Hepatic stellate cell (primary cell): ENCODE measurements around the gene CFAP410.
"Not testable (repeated sequence)": the region's sequence is repeated elsewhere in the genome, so short reads cannot be mapped to it uniquely, and the experiment has no call there.

Experiments used
- DNase-seq: peaks from one replicate; pipeline ENCODE4 v3.0.0; 2011; ENCODE audit warnings: low spot score

CFAP410 gene

DNA sequence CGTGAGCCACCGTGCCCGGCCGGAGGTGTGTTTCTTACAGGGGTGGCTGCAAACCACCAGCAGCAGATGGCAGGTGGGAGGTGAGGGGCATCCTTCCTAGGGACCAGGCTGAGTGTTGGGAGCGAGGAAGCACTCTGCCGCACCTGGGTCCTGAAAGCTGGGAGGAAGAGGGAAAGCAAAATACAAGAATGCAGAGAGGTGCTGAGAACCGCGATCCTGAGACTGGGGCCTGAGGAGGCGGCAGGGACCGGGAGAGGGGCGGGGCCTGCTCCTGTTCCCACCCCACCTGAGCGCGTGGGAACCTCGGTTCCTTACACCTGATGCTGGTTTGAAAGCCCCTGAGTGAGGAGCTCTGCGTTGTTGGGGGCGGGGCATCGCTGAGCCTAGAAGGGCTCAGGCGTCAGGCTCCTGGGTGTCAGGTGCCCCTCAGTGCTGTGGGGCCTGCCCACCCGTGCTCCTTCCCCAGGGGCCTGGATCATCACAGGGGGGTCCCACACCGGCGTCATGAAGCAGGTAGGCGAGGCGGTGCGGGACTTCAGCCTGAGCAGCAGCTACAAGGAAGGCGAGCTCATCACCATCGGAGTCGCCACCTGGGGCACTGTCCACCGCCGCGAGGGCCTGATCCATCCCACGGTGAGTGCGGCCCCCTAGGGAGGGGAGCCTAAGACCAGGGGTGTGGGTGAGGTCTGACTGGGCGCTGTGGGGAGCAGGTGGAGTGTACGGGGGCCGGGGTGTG is 29.7 kb upstream of the CFAP410 start:
- no peak for DNase-seq

DNA sequence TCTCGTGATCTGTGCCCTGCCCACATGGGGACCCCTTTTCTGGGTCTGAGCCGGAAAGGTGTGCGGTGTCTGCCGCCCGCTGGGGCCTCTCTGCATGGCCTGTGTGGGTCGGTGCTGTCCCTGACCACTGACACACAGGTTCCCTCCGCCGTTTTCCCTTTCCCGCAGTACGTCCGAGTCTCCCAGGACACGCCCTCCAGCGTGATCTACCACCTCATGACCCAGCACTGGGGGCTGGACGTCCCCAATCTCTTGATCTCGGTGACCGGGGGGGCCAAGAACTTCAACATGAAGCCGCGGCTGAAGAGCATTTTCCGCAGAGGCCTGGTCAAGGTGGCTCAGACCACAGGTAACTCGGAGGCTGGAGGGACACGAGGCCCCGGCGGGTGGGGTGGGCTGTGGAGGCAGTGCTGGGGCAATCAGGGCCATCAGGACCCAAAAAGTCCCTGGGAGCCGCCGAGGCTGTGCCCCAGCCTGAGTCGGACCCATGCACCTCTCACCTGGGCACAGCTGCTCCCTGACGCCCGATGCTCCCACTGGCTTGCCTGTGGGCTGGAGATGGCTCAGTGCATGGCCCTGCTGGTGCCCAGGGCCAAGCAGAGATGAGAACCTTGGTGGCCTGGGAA is 27.5 kb upstream of the CFAP410 start:
- no peak for DNase-seq

DNA sequence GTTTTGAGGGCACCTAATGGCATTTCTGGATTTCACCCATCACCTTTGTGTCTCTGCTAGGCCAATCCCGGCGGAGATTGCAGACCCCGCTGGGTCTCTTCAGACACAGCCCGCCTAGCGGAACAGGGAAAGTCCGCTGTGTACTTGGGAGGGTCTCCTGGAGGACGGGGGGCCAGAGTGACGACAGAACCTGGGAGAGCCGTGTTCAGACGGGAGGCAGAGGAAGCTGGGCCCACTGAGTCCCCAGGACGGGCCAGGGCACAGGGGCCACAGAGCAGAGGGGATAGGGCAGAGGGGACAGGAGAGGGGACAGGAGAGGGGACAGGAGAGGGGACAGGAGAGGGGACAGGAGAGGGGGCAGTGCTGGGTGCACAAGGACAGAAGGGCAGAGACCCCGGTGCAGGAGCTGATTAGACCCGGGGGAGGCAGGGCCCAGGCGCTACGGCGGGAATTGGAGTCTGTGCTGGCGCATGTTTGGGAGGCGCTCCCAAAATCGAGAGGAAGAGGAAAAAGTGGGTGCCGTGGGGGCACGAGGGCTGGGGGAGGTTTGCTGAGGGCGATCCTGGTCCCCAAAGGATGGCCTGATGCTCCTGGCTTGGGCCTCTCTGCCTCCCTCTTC is 26.9 kb upstream of the CFAP410 start:
- no peak for DNase-seq

DNA sequence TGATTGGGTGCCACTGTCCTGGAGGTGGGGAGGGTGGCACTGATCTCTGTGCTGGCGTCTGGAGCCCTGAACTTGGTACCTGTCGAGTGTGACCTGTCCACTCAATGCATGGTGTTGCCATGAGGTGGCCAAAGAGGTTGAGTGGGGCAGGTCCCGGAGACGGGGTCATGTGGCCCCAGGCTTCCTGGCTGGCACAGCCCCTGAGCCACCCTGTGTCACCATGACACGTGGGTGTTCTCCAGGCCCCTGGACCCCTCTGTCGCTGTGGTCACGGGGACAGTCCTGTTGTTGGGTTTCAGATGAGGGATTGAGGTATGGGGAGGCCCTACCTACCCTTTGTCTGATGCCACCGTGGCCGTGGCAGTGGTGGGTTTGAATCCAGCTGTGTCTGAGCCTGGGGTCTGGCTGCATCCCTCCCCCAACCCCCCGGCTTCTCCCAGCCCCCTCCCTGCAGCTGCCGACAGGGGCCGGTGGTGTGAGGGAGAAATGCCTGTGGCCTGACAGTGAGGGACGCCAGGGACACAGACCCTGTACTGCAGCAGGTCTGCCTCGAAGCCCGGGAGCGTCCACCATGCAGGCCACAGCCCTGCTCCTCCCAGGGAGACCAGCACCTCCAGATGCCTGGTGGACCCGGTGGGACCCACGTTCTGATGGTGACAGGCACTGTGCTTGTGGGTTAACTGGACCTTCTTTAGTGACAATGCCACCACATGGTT is 26.2 kb upstream of the CFAP410 start:
- no peak for DNase-seq

DNA sequence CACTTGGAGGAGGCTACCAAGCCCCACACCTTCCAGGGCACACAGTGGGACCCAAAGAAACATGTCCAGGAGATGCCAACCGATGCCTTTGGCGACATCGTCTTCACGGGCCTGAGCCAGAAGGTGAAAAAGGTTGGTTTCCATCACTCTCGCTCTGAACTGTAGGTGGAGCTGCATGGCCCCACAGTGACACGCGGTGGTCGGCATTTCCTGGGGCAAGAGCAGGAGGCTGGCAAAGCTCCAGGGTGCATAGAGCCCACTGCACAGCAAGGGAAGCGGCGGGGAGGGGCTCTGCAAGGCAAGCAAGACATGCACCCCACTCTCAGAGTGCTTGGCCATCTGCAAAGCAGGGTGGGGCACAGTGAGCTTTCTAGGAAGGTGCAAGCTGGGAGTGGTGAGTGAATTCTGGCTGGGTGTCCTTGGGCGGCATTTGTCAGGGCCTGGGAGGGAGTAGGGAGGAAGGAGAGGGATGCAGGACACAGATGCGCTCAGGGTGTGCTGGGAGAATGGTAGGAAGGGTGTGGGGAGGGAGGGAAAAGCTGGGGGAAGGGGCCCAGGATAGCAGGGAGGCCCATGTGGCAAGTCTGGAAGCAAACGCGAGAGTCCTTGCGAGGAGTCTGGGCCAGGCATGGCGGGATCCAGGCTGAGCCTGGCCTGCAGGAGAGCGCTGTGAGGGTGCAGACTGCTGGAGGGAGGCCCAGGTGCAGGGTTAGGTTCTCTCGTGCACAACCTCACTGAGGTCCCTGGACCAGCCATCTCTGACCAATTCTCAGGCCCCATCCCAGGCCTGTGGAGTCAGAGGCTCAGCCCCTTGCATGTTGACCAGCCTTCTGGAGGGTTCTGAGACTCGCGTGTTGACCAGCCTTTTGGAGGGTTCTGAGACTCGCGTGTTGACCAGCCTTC is 25.2 kb upstream of the CFAP410 start:
- DNase-seq, result no peak

DNA sequence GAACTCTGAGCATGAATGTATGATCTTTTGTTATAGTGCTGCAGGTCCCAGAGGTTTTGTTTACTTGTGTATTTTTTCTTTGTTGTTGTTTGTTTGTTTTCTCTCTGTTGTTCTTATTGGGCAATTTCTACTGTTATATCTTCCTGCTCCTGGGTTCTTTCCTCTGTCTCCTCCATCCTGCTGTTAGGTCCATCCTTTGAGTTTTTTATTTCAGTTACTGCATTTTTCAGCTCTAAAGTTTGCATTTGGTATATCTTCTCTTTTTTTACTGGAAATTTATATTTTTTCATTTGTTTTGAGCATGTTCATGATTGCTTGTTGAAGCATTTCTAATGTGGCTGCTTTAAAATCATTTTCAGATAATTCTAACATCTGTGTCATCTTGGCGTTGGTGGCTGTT is 24.1 kb upstream of the CFAP410 start:
- no peak for DNase-seq

DNA sequence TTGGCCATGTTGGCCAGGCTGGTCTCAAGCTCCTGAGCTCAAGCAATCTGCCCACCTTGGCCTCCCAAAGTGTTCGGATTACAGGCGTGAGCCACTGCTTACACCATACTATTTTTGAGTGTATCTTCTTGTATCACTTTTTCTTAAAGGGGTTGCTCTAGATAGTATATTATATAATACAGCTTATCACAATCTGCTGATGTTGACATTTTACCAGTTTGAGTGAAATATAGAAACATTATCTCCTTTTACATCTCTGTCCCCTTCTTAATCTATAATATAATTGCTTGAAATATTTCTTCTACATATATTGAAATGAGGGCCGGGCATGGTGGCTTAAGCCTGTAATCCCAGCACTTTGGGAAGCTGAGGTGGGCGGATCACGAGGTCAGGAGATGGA is 22.7 kb upstream of the CFAP410 start:
- DNase-seq, result not testable (repeated sequence)

DNA sequence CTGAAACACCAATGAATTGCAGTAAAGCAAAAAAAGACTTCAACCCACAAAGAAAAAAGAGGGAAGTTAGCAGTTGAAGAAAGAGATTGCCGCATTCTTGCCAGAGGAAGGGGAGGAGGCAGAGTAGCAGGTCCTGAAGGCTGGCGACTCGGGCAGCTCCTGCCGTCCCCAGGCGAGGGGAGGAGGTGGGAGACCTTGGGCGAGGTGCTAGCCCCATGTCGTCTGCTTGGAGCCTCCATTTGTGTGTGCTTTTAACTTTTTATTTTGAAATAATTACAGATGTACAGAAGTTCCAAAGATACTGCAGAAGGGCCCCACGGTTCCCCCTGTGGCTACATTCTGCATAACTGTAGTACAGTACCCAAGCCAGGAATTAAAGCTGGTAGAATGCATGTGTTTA is 21.0 kb upstream of the CFAP410 start:
- no peak for DNase-seq

DNA sequence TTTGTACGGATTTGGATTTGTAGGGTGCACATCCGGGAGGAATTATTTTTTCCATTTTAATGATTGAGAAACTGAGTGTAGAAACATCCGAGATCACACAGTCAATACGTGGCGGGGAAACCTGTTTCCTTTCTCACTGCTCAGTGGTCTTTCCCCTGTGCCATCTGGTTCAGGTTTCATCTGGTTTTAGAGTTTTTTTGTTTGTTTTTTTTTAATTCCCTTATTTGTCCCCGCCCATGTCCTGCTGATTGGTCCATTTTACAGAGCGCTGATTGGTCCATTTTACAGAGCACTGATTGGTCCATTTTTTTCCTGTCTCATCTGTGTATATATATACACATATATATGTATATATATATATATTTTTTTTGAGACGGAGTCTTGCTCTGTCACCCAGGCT is 20.2 kb upstream of the CFAP410 start:
- no peak for DNase-seq

DNA sequence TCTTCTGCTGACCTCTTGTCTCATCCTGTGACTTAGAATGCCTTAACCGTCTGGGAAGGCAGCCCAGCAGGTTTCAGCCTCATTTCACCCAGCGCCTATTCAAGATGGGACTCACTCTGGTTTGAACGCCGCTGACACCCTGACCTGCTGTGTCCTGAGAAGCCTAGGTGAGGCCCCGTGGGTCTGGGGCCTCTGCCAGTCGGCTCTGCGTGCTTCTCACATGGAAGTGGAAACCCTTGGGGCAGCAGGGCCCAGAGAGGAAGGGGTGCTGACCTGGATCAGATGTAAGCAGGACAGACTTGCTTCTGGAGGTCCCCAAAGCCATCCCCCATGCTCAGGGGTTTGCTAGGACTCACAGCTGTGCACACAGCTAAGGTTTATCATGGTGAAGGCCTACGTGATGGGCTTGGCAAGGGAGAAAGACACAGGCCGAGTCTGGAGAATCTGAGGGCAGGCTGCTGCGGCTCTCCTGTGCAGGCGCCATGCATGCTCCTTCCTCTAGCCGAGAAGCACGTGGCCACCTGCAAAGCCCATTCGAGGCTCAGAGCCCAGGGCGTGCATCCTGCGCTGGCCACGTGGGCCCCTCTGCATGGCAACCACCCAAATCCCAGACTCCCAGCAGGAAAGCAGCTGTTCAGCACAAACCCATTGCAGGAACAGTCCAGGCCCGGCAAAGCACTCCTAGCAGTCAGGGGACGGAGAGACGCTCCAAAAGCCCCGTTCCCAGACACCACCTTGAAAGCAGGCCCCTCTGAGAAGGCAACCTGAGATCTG is 18.1 kb upstream of the CFAP410 start:
- no peak for DNase-seq

DNA sequence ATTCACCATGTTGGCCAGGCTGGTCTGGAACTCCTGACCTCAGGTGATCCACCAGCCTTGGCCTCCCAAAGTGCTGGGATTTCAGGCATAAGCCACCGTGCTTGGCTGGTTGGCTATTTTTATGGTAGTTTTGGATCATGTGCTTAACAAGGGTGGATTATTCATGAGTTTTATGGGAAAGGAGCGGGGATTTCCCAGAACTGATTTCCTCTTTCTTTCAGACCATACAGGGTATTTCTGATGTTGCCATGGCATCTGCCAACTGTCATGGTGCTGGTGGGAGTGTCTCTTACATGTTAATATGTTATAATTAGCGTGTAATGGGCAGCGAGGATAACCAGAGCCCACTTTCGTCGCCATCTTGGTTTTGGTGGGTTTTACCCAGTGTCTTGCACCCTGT is 17.4 kb upstream of the CFAP410 start:
- no peak for DNase-seq

DNA sequence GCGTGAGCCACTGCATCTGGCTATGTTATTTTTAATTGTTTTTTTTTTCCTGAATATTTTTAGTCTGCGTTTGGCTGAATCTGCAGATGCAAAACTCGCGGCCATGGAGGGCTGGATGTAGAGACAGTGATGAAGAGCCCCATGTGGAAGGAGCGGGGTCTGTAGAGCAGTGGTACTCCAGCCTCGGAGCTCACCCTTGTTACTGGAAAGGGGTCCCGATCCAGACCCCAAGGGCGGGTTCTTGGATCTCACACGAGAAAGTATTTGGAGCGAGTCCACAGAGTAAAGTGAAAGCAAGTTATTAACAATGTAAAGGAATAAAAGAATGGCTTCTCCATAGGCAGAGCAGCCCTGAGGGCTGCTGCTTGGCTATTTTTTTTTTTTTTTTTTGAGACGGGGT is 17.0 kb upstream of the CFAP410 start:
- no peak for DNase-seq

DNA sequence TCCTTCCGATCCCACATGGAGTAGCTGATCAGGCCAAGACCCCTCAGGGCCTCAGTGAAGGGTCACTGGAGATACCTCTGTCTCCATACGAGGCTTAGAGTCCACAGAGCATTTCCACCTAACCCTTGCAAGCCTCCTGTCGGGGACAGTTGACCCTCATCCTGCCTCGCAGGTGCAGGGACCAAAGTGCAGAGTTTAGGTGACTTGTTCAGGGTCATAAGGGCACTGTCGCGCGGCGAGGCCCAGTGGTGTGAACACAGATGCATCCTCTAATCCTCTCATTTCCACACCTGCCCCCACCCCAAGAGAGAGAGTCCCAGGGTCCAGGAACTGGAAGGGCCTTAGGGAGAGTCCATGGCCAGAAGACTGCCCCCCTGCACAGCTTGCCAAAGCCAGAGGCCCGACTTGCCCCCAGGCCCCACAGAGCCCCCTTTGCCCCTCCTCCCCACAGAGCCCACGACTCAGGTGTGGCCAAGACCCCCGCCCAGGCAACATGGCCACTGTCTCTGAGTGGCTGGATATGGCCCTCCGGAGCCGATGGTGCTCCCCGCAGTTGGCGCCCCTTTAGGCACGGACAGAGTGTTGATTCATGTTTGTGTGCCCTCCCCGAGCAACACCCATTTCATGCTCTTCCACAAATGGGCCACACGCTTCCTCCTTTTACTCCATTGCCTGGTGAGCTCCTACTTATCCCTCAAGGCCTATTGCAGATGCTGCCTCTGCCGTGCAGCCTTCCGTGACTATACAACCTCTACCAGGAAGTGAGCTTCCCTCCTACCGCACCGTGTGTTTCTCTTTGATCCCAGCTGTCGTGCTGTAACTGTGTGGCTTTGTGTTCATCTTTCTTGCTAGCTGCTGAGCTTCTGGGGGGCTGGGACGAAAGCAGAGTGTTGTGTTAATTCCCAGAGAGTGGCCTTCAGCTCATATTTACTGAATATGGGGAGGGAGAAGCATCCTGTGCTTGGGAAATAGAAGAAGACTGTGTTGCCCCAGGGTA is 15.9 kb upstream of the CFAP410 start:
- no peak for DNase-seq

DNA sequence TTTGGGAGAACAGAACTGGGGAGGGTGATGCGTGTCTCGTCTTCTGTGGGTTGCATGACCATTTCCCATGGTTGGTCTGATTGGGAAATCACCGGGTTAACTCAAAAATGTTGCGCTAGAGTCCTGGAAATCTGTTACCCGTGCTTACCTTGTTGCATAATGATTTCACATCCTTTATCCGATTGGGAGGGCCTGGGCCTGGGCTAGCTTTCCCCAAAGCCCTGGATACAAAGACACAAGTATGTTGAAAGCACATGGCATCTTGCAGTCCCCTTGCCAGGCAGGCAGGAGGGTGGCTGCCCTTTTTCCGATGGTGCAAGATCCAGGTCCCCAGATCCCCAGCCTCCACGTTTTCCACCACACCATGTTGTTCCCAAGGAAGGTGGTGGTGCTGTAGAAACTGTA is 14.8 kb upstream of the CFAP410 start:
- no peak for DNase-seq

DNA sequence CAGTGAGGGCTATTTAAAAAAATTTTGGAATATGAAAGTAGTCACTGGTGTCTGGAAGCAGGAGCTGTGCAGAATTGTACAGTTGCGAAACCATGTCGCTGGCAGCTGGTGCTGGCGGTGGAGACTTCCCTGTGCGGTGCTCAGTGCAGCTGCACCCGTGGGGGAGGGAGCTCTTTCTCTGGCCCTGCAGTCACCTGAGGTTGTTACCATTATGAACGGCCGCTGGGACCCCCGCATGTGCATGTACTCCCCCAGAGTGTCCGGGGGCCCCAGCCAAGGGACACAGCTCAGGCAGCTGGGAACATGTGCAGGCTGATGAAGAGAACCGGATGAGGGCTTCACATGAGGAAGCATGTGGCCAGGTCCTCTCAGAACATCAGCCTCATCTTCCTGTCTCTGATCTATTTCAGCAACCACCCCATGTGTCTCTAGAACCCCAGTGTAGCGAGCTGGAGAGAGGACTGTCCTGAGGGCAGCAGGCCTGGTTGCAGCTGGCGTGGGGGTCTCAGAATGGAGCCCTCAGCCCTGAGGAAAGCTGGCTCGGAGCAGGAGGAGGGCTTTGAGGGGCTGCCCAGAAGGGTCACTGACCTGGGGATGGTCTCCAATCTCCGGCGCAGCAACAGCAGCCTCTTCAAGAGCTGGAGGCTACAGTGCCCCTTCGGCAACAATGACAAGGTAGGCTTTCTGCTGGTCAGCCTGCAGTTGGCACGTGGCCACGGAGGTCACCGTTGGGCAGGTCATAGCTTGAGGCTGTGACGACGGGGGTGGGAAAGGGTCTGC is 14.2 kb upstream of the CFAP410 start, which contains the start of gene TRPM2:
TRPM2 (plus strand) TSS at position 431 of the 780 bp plus-strand sequence; CDS start at position 511, 80 bp downstream.
- DNase-seq, result no peak

DNA sequence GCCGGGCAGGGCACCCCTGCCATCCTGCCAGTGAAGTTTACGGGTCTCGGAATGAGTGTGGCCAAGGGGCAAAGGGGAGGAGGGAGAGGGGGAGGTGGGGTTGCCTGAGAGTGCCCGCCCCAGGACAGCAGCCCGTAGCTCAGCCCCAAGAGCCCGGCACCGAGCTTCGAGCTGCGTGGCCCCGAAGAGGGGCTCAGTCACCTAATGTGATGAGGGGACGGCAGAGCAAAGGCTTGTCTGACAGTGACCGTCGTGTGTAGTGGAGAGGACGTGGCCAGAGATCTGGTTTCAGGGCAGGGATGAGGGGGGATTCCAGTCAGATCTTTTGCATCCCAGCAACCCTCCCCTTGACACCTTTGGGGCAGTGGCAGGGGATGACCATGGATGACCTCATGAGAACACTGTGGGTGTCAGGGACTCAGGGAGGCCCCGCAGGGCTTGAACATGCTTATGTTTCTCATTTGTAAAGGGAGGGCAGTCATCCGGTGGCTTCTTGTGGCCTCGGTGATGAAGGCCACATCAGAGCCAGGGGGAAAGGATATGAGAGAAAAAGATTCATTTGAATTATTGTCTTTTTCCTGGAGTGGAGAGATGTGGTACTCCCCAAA is 13.2 kb upstream of the CFAP410 start:
- DNase-seq, result no peak

DNA sequence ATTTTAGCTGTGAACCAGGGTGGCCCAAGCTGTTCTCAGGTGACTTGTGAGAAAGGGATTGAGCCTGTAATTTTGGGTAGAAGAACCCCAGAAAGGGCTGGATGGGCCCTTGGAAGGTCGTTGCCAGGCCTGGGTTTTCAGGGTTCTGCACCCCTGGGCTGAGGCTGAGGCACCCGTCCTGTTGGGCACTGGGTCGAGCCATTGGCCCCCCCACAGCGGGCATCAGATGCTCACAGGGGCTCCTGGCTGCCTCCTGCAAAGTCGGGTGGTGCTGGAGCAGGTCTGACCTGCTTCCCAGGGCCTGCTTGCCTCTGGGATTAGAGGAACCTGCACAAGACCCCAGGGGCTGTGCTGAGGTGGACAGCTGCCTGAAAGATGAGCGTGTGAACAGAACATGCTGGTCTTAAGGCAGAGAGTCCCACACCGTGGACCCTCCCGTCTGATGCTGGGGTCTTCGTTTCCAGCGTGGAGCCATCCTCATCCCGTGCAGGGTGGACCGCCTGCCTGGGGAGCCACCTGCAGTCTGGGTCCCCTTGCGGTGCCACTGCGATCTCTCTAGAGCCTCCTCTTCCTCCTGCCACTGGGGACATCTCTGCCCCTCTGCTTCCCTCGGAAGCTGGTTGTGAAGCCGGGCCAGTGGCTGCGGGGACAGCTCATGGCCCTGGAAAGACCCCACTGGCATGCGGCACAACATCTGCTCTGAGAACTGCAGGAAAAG is 12.5 kb upstream of the CFAP410 start:
- no peak for DNase-seq
